ENCODE data around the gene EIF5. TPM values are rescaled to one million over a fixed set of nuclear protein-coding genes. Genes with fewer than 3 reads are reported as not detected.

EIF5 gene
- total RNA-seq, 1 donor from 2014 or later = 214 TPM

DNA sequence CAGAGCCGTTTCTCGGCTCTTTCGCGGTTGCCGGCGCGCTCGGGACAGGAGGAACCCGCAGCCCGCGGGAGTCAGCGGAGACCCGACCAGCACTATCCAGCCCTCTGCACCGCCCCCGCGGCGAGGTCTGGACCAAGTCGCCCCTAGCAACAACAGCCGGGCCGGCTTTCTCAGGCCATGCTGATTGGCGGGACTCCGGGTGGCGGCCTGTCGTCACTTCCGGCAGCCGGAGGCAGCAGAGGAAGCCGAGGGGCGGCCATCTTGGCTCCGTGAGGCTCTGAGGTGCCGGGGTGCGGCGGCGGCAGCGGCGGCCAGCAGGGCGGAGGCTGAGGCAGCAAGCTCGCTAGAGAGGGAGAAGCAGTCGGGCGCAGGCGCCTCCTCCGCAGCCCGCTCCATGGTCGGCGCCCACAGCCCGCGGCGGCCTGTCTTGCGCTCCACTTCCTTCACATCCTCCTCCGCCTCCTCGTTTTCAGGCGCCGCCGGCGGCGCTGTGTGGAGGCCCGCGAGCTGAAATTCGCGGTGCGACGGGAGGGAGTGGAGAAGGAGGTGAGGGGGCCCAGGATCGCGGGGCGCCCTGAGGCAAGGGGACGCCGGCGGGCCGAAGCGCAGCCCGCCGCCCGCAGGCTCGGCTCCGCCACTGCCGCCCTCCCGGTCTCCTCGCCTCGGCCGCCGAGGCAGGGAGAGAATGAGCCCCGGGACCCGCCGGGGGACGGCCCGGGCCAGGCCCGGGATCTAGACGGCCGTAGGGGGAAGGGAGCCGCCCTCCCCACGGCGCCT, 51.3 kb downstream of the EIF5 start, which contains the start of gene MARK3:
Gene MARK3, plus strand, starts transcription at position 264 of the 777 bp plus-strand sequence. CDS start 615 bp downstream, outside the sequence.
- Mint-ChIP-seq H3K27ac (ENCODE audit: unreplicated experiment) (peak within 1 kb of the TSS; percentile 93), H3K27me3 (ENCODE audit: unreplicated experiment) (peaks cover 4% of the 10 kb centered on the region), H3K4me3 (ENCODE audit: unreplicated experiment) (peak within 1 kb of the TSS; percentile 94), H3K36me3 (ENCODE audit: unreplicated experiment) (no peaks in the 10 kb centered on the region), H3K4me1 (ENCODE audit: unreplicated experiment) (peaks cover 27% of the 10 kb centered on the region), H3K9me3 (ENCODE audit: unreplicated experiment) (peaks cover 3% of the 10 kb centered on the region)
- DNase-seq (ENCODE audit: extremely low spot score, unreplicated experiment) = peak; percentile 99
- TF ChIP-seq, protein P1, sequence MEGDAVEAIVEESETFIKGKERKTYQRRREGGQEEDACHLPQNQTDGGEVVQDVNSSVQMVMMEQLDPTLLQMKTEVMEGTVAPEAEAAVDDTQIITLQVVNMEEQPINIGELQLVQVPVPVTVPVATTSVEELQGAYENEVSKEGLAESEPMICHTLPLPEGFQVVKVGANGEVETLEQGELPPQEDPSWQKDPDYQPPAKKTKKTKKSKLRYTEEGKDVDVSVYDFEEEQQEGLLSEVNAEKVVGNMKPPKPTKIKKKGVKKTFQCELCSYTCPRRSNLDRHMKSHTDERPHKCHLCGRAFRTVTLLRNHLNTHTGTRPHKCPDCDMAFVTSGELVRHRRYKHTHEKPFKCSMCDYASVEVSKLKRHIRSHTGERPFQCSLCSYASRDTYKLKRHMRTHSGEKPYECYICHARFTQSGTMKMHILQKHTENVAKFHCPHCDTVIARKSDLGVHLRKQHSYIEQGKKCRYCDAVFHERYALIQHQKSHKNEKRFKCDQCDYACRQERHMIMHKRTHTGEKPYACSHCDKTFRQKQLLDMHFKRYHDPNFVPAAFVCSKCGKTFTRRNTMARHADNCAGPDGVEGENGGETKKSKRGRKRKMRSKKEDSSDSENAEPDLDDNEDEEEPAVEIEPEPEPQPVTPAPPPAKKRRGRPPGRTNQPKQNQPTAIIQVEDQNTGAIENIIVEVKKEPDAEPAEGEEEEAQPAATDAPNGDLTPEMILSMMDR (IDR thresholded peaks at IDR 0.05) = peak; percentile 37

DNA sequence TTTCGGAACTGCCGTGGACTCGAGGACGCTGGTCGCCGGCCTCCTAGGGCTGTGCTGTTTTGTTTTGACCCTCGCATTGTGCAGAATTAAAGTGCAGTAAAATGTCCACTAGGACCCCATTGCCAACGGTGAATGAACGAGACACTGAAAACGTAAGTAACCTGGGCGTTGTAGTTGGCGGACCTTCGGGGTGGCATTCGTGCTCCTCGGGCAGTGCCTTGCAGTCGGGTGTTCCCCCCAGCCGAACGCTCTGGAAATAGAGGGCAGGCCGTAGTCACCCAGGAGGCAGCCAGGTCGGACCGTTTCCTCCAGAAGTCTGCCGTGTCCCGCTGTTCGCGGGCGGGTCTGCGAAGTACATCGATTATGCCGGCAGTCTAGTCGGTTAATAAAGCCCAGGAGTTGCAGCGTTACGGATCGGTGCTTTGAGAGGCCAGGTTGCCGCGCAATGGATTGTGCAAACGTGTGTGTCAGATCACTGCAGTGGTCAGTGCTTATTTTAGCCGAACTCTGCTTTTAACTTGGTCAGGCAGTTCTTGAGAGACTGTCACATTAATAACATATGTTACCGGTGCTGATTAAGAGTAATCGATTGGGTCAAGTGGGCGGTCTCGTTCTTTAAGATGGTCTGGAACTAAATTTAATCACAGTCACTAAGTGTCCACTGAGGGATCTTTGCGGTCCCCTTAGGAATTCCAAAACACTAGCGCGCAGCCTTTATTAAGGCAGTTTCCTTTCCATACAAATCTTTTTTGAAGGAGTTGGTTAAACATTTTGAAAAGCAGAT, 52.1 kb downstream of the EIF5 start:
- no peak for DNase-seq (ENCODE audit: extremely low spot score, unreplicated experiment)
- H3K4me1 Mint-ChIP-seq (ENCODE audit: unreplicated experiment) = peaks cover 29% of the 10 kb centered on the region
- H3K27me3 Mint-ChIP-seq (ENCODE audit: unreplicated experiment) = no peaks in the 10 kb centered on the region
- TF ChIP-seq, protein P1 (IDR thresholded peaks at IDR 0.05) = no peak
- H3K36me3 Mint-ChIP-seq (ENCODE audit: unreplicated experiment) = no peaks in the 10 kb centered on the region
- H3K27ac Mint-ChIP-seq (ENCODE audit: unreplicated experiment) = peak overlapping the region; percentile 92
- no peaks in the 10 kb centered on the region for H3K9me3 Mint-ChIP-seq (ENCODE audit: unreplicated experiment)
- H3K4me3 Mint-ChIP-seq (ENCODE audit: unreplicated experiment) = peak overlapping the region; percentile 94

DNA sequence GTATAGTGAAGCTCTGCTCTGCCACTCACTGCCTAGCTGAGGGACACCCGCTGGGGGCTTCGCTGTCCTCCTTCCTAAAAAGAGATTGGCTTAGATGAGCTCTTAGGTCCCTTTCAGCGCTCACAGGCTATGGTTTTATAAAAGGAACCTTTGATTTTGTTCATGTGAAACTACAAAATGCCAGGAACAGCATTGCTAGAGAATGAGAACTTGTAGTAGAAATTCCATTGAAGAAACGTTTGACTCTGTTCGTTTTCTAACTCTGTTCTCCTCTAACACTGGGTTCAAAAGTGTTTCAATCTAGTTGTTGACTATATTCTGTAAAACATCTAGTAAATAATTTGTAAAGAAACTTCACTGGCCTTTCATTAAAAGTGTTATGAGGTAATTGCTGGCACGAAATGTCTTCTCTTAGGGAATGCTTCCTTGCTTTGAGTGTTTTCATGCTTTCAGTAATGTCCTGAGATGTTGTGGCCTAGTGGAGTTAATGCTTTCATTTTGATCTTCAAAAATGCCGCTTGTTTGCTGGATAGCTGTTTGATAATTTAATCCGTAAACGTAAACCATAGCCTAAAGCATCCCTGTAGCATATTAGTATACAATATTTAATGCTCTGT, 52.8 kb downstream of the EIF5 start:
- TF ChIP-seq, protein P1 (IDR thresholded peaks at IDR 0.05) = no peak
- Mint-ChIP-seq H3K27ac (ENCODE audit: unreplicated experiment) (peak overlapping the region; percentile 92), H3K9me3 (ENCODE audit: unreplicated experiment) (no peaks in the 10 kb centered on the region), H3K4me1 (ENCODE audit: unreplicated experiment) (peaks cover 29% of the 10 kb centered on the region), H3K27me3 (ENCODE audit: unreplicated experiment) (no peaks in the 10 kb centered on the region), H3K4me3 (ENCODE audit: unreplicated experiment) (peak overlapping the region; percentile 94), H3K36me3 (ENCODE audit: unreplicated experiment) (no peaks in the 10 kb centered on the region)
- no peak for DNase-seq (ENCODE audit: extremely low spot score, unreplicated experiment)

DNA sequence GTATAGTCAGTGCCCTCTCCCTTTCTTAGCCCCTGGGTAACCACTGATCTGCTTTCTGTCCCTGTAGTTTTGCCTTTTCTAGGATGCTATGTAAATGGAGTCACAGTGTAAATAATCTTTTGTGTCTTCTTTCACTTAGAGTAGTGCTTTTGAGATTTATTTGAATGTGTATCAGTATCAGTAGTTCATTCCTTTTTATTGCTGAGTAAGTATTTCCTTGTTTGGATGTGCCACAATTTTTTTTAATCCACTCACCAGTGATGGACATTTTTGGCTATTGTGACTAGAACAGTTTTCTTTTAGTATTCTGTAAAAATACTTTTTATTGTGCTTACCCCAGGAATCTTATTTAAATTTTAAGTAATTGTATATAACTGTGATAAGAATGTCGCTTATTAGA, 54.6 kb downstream of the EIF5 start:
- TF ChIP-seq, protein P1 (IDR thresholded peaks at IDR 0.05) = no peak
- Mint-ChIP-seq H3K27ac (ENCODE audit: unreplicated experiment) (no peak overlapping the region), H3K36me3 (ENCODE audit: unreplicated experiment) (no peaks in the 10 kb centered on the region), H3K4me3 (ENCODE audit: unreplicated experiment) (peak overlapping the region; percentile 22), H3K4me1 (ENCODE audit: unreplicated experiment) (peaks cover 37% of the 10 kb centered on the region), H3K27me3 (ENCODE audit: unreplicated experiment) (no peaks in the 10 kb centered on the region), H3K9me3 (ENCODE audit: unreplicated experiment) (no peaks in the 10 kb centered on the region)
- no peak for DNase-seq (ENCODE audit: extremely low spot score, unreplicated experiment)

Data from osteocyte (in vitro differentiated cells).